OCI-LY7 (cell line): ENCODE results near the gene KRT80. TPM values are rescaled to one million over a fixed set of nuclear protein-coding genes. Genes with fewer than 3 reads are reported as not detected.

ENCODE experiments used
- BruUV-seq: library from RNA; stranded (reverse); fragments of 400-500 nt; replicated peaks from 2 replicates; lab custom pipeline; 2021; lab: Mats Ljungman, UMichigan
- CTCF ChIA-PET: fragments of 300-600 bp; sonication (Branson Sonifier 250); formaldehyde crosslinking; loops from one replicate; lab custom pipeline; 2022; ENCODE audit warnings: antibody characterized with exemption; ENCODE audit not compliant: unreplicated experiment; lab: Charles Lee
- POLR2A ChIA-PET: fragments of 300-600 bp; sonication (Branson Sonifier 250); formaldehyde crosslinking; loops from one replicate; lab custom pipeline; 2022; ENCODE audit warnings: antibody characterized with exemption; lab: Charles Lee
- DNase-seq: peaks from one replicate; pipeline ENCODE4 v3.0.0-alpha.2; 2015; ENCODE audit warnings: low spot score
- H2AFZ ChIP-seq: fragments of 200-600 bp; sonication (generic), shearing (Covaris generic); 2 replicates; pipeline ENCODE4 v1.6.1; 2014; ENCODE audit warnings: mild to moderate bottlenecking, antibody characterized with exemption, low read length, moderate library complexity
- H3K27ac ChIP-seq: fragments of 200-600 bp; sonication (generic); 2 replicates; pipeline ENCODE4 v1.5.1; 2014; ENCODE audit warnings: mixed run types, low read depth, mild to moderate bottlenecking, moderate library complexity, low read length, inconsistent platforms; ENCODE audit not compliant: poor library complexity, severe bottlenecking
- H3K36me3 ChIP-seq: fragments of 200-600 bp; sonication (generic); 2 replicates; pipeline ENCODE4 v1.6.1; 2014; ENCODE audit warnings: mild to moderate bottlenecking, antibody characterized with exemption, low read length, moderate library complexity, mixed read lengths; ENCODE audit not compliant: insufficient read depth
- H3K4me1 ChIP-seq: fragments of 200-600 bp; sonication (generic); 2 replicates; pipeline ENCODE4 v1.5.1; 2014; ENCODE audit warnings: mild to moderate bottlenecking, low read length; ENCODE audit not compliant: insufficient read depth, poor library complexity, severe bottlenecking
- H3K4me2 ChIP-seq: fragments of 200-600 bp; sonication (generic); 2 replicates; pipeline ENCODE4 v1.6.1; 2014; ENCODE audit warnings: mild to moderate bottlenecking, low read length
- H3K4me3 ChIP-seq: fragments of 200-600 bp; sonication (generic); 2 replicates; pipeline ENCODE4 v1.5.1; 2014; ENCODE audit warnings: mild to moderate bottlenecking, low read depth, low read length; ENCODE audit not compliant: poor library complexity, severe bottlenecking
- H3K79me2 ChIP-seq: fragments of 200-600 bp; sonication (generic); 2 replicates; pipeline ENCODE4 v1.6.1; 2016; ENCODE audit warnings: low read depth, mild to moderate bottlenecking, low read length, moderate library complexity, mixed read lengths; ENCODE audit not compliant: insufficient read depth
- H3K9me2 ChIP-seq: fragments of 200-600 bp; sonication (generic); 2 replicates; pipeline ENCODE4 v1.6.1; 2016; ENCODE audit warnings: mild to moderate bottlenecking, low read length, mixed read lengths; ENCODE audit not compliant: insufficient read depth
- H3K9me3 ChIP-seq: fragments of 200-600 bp; sonication (generic); 2 replicates; pipeline ENCODE4 v1.6.1; 2014; ENCODE audit warnings: mild to moderate bottlenecking, mixed run types, low read length, mixed read lengths
- H4K20me1 ChIP-seq: fragments of 200-600 bp; sonication (generic); 2 replicates; pipeline ENCODE4 v1.6.1; 2014; ENCODE audit warnings: mild to moderate bottlenecking, antibody characterized with exemption, low read length, moderate library complexity, mixed read lengths; ENCODE audit not compliant: insufficient read depth
- EZH2phosphoT487 ChIP-seq: fragments of 200-600 bp; sonication (generic); IDR thresholded peaks from 2 replicates; pipeline ENCODE4 v1.6.1; 2018; ENCODE audit warnings: low read depth, borderline replicate concordance, mild to moderate bottlenecking, mixed run types, antibody characterized with exemption, low read length, moderate library complexity, mixed read lengths
- intact Hi-C: fragments of 100-400 bp; cut with micrococcal nuclease; formaldehyde crosslinking; loops from one replicate; pipeline ENCODE4 v1.10.0; 2022; ENCODE audit not compliant: unreplicated experiment
- total RNA-seq, 2 experiments: library from RNA; depleted of rRNA in 1 of 2; stranded (reverse); fragments of >200 nt in 1 of 2; shearing (Covaris generic) in 1 of 2; gene quantifications; 2 replicates each; pipeline ENCODE4 v1.2.3, GENCODE V29; 2014 to 2022
- TF ChIP-seq, protein P1 (sequence below): fragments of 200-600 bp; sonication (generic); conservative IDR thresholded peaks from 2 replicates; pipeline ENCODE4 v1.5.1; 2014; ENCODE audit warnings: mild to moderate bottlenecking, antibody characterized with exemption, low read length, moderate library complexity, mixed read lengths

KRT80 gene
- total RNA-seq, 2 experiments from 2014 or later, result not detected

DNA sequence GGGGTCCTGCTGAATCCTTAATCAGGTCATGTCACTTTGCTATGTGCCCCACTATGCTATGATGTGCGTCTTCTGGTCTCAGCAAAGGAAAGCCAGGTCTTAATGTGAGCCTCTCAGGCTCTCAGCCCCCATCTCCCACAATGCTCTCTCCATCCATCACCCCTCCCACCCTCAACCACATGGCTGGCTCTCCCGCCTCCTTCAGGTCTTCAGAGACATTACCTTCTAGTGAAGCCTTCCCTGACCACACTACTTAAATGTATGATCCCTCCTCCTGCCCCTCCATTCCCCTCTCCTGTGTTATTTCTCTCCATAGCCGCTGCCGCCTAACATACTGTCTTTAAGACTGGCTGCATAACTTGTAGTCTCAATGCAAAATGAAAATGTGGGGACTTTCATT lies 50.5 kb downstream of the KRT80 start:
- POLR2A ChIA-PET, result no interaction called here
- Histone ChIP-seq H3K9me3 (no peaks in the 10 kb centered on the region), H4K20me1 (no peaks in the 10 kb centered on the region), H3K79me2 (no peaks in the 10 kb centered on the region), H3K36me3 (no peaks in the 10 kb centered on the region), H3K4me1 (no peaks in the 10 kb centered on the region), H3K9me2 (no peaks in the 10 kb centered on the region), H2AFZ (no peak overlapping the region), H3K4me2 (no peak overlapping the region), H3K27ac (no peak overlapping the region), H3K4me3 (no peak overlapping the region)
- BruUV-seq, result no TSS peak
- no peak for TF ChIP-seq EZH2phosphoT487
- TF ChIP-seq, protein P1, sequence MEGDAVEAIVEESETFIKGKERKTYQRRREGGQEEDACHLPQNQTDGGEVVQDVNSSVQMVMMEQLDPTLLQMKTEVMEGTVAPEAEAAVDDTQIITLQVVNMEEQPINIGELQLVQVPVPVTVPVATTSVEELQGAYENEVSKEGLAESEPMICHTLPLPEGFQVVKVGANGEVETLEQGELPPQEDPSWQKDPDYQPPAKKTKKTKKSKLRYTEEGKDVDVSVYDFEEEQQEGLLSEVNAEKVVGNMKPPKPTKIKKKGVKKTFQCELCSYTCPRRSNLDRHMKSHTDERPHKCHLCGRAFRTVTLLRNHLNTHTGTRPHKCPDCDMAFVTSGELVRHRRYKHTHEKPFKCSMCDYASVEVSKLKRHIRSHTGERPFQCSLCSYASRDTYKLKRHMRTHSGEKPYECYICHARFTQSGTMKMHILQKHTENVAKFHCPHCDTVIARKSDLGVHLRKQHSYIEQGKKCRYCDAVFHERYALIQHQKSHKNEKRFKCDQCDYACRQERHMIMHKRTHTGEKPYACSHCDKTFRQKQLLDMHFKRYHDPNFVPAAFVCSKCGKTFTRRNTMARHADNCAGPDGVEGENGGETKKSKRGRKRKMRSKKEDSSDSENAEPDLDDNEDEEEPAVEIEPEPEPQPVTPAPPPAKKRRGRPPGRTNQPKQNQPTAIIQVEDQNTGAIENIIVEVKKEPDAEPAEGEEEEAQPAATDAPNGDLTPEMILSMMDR, result 0 out of 2 replicates have a peak, but pooled peaks have one; percentile 19
- CTCF ChIA-PET, result no interaction called here
- intact Hi-C loops, result loop anchor here (5.0 kb wide), 1 partner anchor 186 kb away; no protein-coding TSS in a partner anchor
- DNase-seq, result peak; percentile 25

DNA sequence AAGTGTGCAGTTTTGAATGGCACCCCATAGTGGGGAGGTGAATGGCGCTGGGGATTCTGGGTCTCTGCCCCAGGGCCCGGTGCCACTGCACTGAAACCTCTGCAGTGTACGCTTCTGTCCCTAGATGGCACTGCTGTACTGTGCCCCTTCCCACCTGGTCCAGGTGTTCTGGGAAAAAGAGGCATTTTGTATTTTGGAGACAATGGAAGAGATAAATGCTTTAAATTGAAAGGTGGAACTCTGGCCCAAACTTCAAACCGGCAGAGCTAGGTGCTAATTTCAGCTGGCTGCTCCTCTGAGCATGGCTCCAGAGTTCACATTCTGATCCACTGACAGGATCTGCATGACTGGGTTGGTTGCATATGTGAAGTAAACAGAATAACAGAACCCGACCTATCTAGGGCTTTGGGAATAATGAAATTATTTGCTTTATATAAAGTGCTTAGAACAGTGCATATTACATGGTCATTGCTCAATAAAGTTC lies 52.2 kb downstream of the KRT80 start:
- no peaks in the 10 kb centered on the region for H3K36me3 ChIP-seq
- no peak overlapping the region for H3K4me3 ChIP-seq
- TF ChIP-seq, protein P1, result peak; percentile 95
- TF ChIP-seq EZH2phosphoT487, result no peak
- BruUV-seq, result no TSS peak
- intact Hi-C loops, result loop anchor here (5.0 kb wide), 1 partner anchor 188 kb away; no protein-coding TSS in a partner anchor
- no peak overlapping the region for H2AFZ ChIP-seq
- CTCF ChIA-PET, result no interaction called here
- H3K4me1 ChIP-seq, result no peaks in the 10 kb centered on the region
- no peaks in the 10 kb centered on the region for H3K9me3 ChIP-seq
- no peaks in the 10 kb centered on the region for H4K20me1 ChIP-seq
- no peak overlapping the region for H3K27ac ChIP-seq
- peak; percentile 45 for DNase-seq
- no peak overlapping the region for H3K4me2 ChIP-seq
- H3K9me2 ChIP-seq, result no peaks in the 10 kb centered on the region
- H3K79me2 ChIP-seq, result no peaks in the 10 kb centered on the region
- POLR2A ChIA-PET, result no interaction called here

DNA sequence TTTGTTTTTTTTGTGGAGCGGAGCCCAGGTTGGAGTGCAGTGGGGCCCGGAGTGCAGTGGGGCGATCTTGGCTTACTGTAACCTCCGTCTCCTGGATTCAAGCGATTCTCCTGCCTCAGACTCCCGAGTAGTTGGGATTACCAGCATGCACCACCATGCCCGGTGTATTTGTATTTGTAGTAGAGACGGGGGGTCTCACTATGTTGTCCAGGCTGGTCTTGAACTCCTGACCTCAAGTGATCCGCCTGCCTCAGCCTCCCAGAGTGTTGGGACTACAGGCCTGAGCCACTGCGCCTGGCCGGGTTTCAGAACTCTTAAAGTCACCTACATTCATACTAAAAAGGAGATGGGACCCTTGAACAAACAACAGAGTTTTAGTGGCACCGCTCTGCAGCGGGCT lies 52.7 kb downstream of the KRT80 start:
- intact Hi-C loops, result no loop called here
- Histone ChIP-seq H4K20me1 (no peaks in the 10 kb centered on the region), H3K4me1 (no peaks in the 10 kb centered on the region), H3K4me3 (no peak overlapping the region), H3K4me2 (no peak overlapping the region), H2AFZ (no peak overlapping the region), H3K9me3 (no peaks in the 10 kb centered on the region), H3K9me2 (no peaks in the 10 kb centered on the region), H3K79me2 (no peaks in the 10 kb centered on the region), H3K27ac (no peak overlapping the region), H3K36me3 (no peaks in the 10 kb centered on the region)
- ChIA-PET CTCF (no interaction called here), POLR2A (interaction anchor here (0.8 kb wide), 1 partner anchor 18 kb away, joined by 3 read pairs; no protein-coding TSS in a partner anchor)
- no TSS peak for BruUV-seq
- TF ChIP-seq, protein P1, result no peak
- no peak for TF ChIP-seq EZH2phosphoT487
- no peak for DNase-seq
